H1 (cell line): Measurements from ENCODE around the gene SCNN1B. TPM values are rescaled to one million over a fixed set of nuclear protein-coding genes. Genes with fewer than 3 reads are reported as not detected.

ENCODE experiments used
- EZH2 ChIP-seq: fragments of 200-600 bp; sonication (generic); IDR thresholded peaks from 2 replicates; pipeline ENCODE4 v1.7.1; 2012; ENCODE audit warnings: low read depth, mild to moderate bottlenecking, moderate library complexity, low read length, inconsistent platforms; ENCODE audit not compliant: severe bottlenecking
- NANOG ChIP-seq: IDR thresholded peaks from 2 replicates; pipeline ENCODE4 v1.6.1; 2011; ENCODE audit warnings: low read length, low read depth, mild to moderate bottlenecking, inconsistent platforms; ENCODE audit not compliant: insufficient read depth, poor library complexity, severe bottlenecking
- TCF12 ChIP-seq: IDR thresholded peaks from 2 replicates; pipeline ENCODE4 v1.6.1; 2011; ENCODE audit warnings: low read depth, mild to moderate bottlenecking, low read length
- ZNF274 ChIP-seq: IDR thresholded peaks from 2 replicates; pipeline ENCODE4 v1.7.0; 2012; ENCODE audit warnings: low read length, borderline replicate concordance; ENCODE audit errors: extremely low read depth
- polyA plus RNA-seq, 7 experiments: library from polyadenylated mRNA; depleted of rRNA in 3 of 7; stranded (reverse) in 5 of 7; unstranded in 2 of 7; fragments of >200 nt in 5 of 7; fragments of 200-250 nt in 2 of 7; gene quantifications; 1 replicate in 5 of 7; 2 replicates in 1 of 7; 4 replicates in 1 of 7; pipeline versions ENCODE4 v1.2.1 to v1.2.3, GENCODE V29; 2011 to 2013; ENCODE audit warnings: missing spikeins in 2 of 7, mixed read lengths in 2 of 7
- total RNA-seq: library from RNA; stranded (reverse); fragmentation: NEBNext Ultra II Directional; extraction: Animal tissue kit (Norgen Biotek cat#: 25700); gene quantifications from 2 replicates; pipeline ENCODE4 v1.2.1, GENCODE V29; 2021
- TF ChIP-seq, protein P1 (sequence below): fragments of 300-600 bp; sonication (generic); IDR thresholded peaks from 2 replicates; pipeline ENCODE4 v1.7.1; 2012; ENCODE audit warnings: low read length, moderate library complexity, mild to moderate bottlenecking, inconsistent platforms; ENCODE audit not compliant: insufficient replicate concordance

Gene SCNN1B
- total and polyA plus RNA-seq, 2 of the 8 experiments (the other 6 are each of a cell fraction or from before 2014, with no cell fraction given): 0.20 to 0.95 TPM

DNA sequence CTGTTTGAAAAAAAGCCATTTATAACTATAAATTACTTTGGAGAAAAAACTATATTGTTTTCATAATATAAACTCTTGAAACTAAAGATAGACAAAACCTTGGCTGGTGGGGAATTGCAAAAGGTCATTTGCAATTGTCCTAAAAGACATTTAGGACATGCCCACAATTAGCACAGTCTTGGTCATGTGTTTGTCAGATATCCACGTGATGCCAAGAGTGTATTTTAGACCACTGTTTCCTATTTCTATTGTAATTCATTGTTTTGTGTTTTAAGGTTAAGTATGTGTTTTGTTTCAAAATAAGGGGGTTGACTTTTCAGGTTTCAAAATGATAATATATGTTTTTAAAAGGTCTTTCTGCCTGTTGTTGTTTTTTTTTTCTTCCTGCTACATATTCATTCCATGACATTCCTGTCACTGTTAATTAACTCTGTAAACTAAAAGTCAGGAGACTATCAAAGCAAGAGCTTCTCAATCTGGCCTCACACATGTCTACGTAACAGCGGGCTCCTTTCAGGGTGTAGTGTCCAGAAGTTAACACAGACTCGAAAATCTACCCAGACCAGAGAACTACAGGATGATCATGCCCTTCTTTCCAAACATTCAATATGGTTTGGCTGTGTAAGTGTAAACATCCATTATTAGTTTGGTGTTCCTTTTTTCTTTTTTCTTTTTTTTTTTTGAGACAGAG lies 92.2 kb downstream of the SCNN1B start (continued):
- TF ChIP-seq, protein P1, sequence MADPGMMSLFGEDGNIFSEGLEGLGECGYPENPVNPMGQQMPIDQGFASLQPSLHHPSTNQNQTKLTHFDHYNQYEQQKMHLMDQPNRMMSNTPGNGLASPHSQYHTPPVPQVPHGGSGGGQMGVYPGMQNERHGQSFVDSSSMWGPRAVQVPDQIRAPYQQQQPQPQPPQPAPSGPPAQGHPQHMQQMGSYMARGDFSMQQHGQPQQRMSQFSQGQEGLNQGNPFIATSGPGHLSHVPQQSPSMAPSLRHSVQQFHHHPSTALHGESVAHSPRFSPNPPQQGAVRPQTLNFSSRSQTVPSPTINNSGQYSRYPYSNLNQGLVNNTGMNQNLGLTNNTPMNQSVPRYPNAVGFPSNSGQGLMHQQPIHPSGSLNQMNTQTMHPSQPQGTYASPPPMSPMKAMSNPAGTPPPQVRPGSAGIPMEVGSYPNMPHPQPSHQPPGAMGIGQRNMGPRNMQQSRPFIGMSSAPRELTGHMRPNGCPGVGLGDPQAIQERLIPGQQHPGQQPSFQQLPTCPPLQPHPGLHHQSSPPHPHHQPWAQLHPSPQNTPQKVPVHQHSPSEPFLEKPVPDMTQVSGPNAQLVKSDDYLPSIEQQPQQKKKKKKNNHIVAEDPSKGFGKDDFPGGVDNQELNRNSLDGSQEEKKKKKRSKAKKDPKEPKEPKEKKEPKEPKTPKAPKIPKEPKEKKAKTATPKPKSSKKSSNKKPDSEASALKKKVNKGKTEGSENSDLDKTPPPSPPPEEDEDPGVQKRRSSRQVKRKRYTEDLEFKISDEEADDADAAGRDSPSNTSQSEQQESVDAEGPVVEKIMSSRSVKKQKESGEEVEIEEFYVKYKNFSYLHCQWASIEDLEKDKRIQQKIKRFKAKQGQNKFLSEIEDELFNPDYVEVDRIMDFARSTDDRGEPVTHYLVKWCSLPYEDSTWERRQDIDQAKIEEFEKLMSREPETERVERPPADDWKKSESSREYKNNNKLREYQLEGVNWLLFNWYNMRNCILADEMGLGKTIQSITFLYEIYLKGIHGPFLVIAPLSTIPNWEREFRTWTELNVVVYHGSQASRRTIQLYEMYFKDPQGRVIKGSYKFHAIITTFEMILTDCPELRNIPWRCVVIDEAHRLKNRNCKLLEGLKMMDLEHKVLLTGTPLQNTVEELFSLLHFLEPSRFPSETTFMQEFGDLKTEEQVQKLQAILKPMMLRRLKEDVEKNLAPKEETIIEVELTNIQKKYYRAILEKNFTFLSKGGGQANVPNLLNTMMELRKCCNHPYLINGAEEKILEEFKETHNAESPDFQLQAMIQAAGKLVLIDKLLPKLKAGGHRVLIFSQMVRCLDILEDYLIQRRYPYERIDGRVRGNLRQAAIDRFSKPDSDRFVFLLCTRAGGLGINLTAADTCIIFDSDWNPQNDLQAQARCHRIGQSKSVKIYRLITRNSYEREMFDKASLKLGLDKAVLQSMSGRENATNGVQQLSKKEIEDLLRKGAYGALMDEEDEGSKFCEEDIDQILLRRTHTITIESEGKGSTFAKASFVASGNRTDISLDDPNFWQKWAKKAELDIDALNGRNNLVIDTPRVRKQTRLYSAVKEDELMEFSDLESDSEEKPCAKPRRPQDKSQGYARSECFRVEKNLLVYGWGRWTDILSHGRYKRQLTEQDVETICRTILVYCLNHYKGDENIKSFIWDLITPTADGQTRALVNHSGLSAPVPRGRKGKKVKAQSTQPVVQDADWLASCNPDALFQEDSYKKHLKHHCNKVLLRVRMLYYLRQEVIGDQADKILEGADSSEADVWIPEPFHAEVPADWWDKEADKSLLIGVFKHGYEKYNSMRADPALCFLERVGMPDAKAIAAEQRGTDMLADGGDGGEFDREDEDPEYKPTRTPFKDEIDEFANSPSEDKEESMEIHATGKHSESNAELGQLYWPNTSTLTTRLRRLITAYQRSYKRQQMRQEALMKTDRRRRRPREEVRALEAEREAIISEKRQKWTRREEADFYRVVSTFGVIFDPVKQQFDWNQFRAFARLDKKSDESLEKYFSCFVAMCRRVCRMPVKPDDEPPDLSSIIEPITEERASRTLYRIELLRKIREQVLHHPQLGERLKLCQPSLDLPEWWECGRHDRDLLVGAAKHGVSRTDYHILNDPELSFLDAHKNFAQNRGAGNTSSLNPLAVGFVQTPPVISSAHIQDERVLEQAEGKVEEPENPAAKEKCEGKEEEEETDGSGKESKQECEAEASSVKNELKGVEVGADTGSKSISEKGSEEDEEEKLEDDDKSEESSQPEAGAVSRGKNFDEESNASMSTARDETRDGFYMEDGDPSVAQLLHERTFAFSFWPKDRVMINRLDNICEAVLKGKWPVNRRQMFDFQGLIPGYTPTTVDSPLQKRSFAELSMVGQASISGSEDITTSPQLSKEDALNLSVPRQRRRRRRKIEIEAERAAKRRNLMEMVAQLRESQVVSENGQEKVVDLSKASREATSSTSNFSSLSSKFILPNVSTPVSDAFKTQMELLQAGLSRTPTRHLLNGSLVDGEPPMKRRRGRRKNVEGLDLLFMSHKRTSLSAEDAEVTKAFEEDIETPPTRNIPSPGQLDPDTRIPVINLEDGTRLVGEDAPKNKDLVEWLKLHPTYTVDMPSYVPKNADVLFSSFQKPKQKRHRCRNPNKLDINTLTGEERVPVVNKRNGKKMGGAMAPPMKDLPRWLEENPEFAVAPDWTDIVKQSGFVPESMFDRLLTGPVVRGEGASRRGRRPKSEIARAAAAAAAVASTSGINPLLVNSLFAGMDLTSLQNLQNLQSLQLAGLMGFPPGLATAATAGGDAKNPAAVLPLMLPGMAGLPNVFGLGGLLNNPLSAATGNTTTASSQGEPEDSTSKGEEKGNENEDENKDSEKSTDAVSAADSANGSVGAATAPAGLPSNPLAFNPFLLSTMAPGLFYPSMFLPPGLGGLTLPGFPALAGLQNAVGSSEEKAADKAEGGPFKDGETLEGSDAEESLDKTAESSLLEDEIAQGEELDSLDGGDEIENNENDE: no peak
- TF ChIP-seq ZNF274: no peak
- TF ChIP-seq TCF12: no peak
- TF ChIP-seq EZH2: no peak
- no peak for TF ChIP-seq NANOG
